Activated CD4-positive, alpha-beta T cell treated with anti-CD3 and anti-CD28 coated beads for 36 hours (primary cell): ENCODE measurements around the gene PTGES3L. TPM values are rescaled to one million over a fixed set of nuclear protein-coding genes. Genes with fewer than 3 reads are reported as not detected.
"Not testable (repeated sequence)": the region's sequence is repeated elsewhere in the genome, so short reads cannot be mapped to it uniquely, and the experiment has no call there.

Experiments
- ATAC-seq: fragments of 200-7000 bp; cut with Tn5 transposase; one replicate; pipeline ENCODE4 v1.10.0; 2021; ENCODE audit warnings: mild to moderate bottlenecking, moderate library complexity
- CTCF ChIA-PET: fragments of 350-600 bp; sonication (Branson Sonifier 250); formaldehyde crosslinking; loops from one replicate; lab custom pipeline; 2021; ENCODE audit warnings: antibody characterized with exemption; lab: Charles Lee
- POLR2A ChIA-PET: fragments of 350-600 bp; sonication (Branson Sonifier 250); formaldehyde crosslinking; loops from one replicate; lab custom pipeline; 2021; ENCODE audit warnings: antibody characterized with exemption, inconsistent platforms; lab: Charles Lee
- DNase-seq: peaks from one replicate; pipeline ENCODE4 v3.0.0-alpha.2; 2020
- H3K27ac Mint-ChIP-seq: one replicate; pipeline ENCODE4 v1.8.0; 2021; ENCODE audit warnings: mixed read lengths
- H3K27me3 Mint-ChIP-seq: one replicate; pipeline ENCODE4 v1.8.0; 2021; ENCODE audit warnings: mixed read lengths
- H3K36me3 Mint-ChIP-seq: one replicate; pipeline ENCODE4 v1.8.0; 2021; ENCODE audit warnings: low read depth, mixed read lengths
- H3K4me1 Mint-ChIP-seq: one replicate; pipeline ENCODE4 v1.8.0; 2021; ENCODE audit warnings: mixed read lengths
- H3K4me3 Mint-ChIP-seq: one replicate; pipeline ENCODE4 v1.8.0; 2021; ENCODE audit warnings: mild to moderate bottlenecking, moderate library complexity, mixed read lengths
- H3K9me3 Mint-ChIP-seq: one replicate; pipeline ENCODE4 v1.8.0; 2021; ENCODE audit warnings: low read depth, mixed read lengths
- intact Hi-C, 2 experiments: fragments of 100-400 bp; cut with DNase I in 1 of 2; cut with micrococcal nuclease in 1 of 2; formaldehyde crosslinking; loops; one replicate each; pipeline versions ENCODE4 v1.14.2 to v1.15.1; 2022 to 2024; cut with DNase I, micrococcal nuclease
- total RNA-seq, 2 experiments: library from RNA; stranded (reverse); gene quantifications; one replicate each; pipeline ENCODE4 v1.2.3, GENCODE V29; 2021

Gene PTGES3L
- total RNA-seq, 2 experiments from 2014 or later, result 0.21 to 0.90 TPM

- CTCF ChIA-PET, result interaction anchor here (1.5 kb wide), 1 partner anchor 10 kb away, joined by 3 read pairs; no protein-coding TSS in a partner anchor
Observed at GRCh38 chr17:42993913-42994312, 14.0 kb upstream of the PTGES3L start.

GRCh38 chr17:42992872-42993271 is 13.0 kb upstream of the PTGES3L start:
- intact Hi-C loops, result no loop called here
- H3K27me3 Mint-ChIP-seq, result no peaks in the 10 kb centered on the region
- peaks cover 7% of the 10 kb centered on the region for H3K4me1 Mint-ChIP-seq
- DNase-seq, result no peak
- ChIA-PET CTCF (interaction anchor here (1.2 to 1.5 kb wide), 2 partner anchors 9 to 10 kb away, joined by 3 read pairs; no protein-coding TSS in a partner anchor), POLR2A (no interaction called here)
- no peak overlapping the region for H3K27ac Mint-ChIP-seq
- H3K36me3 Mint-ChIP-seq, result peaks cover 44% of the 10 kb centered on the region
- ATAC-seq, result no peak
- no peak overlapping the region for H3K4me3 Mint-ChIP-seq
- H3K9me3 Mint-ChIP-seq, result no peaks in the 10 kb centered on the region

More at GRCh38 chr17:42993913-42994312, 14.0 kb upstream of the PTGES3L start:
- H3K4me1 Mint-ChIP-seq, ATAC-seq, H3K27ac Mint-ChIP-seq, H3K9me3 Mint-ChIP-seq, intact Hi-C loops, H3K27me3 Mint-ChIP-seq, DNase-seq, POLR2A ChIA-PET, H3K4me3 Mint-ChIP-seq: not testable (repeated sequence)
- H3K36me3 Mint-ChIP-seq, result peaks cover 42% of the 10 kb centered on the region

GRCh38 chr17:42991471-42991870 is 11.6 kb upstream of the PTGES3L start:
- intact Hi-C loops, result no loop called here
- H3K4me3 Mint-ChIP-seq, result no peak overlapping the region
- H3K36me3 Mint-ChIP-seq, result peaks cover 52% of the 10 kb centered on the region
- no peaks in the 10 kb centered on the region for H3K27me3 Mint-ChIP-seq
- DNase-seq (no peak), ATAC-seq (no peak)
- no peaks in the 10 kb centered on the region for H3K9me3 Mint-ChIP-seq
- ChIA-PET POLR2A (no interaction called here), CTCF (no interaction called here)
- H3K4me1 Mint-ChIP-seq, result no peaks in the 10 kb centered on the region
- no peak overlapping the region for H3K27ac Mint-ChIP-seq

- DNase-seq, result no peak
- ChIA-PET CTCF (interaction anchor here (0.6 kb wide), 1 partner anchor 195 kb away, joined by 3 read pairs; no protein-coding TSS in a partner anchor), POLR2A (no interaction called here)
- H3K4me3 Mint-ChIP-seq, result no peak overlapping the region
- H3K4me1 Mint-ChIP-seq, result peaks cover 3% of the 10 kb centered on the region
- no peaks in the 10 kb centered on the region for H3K27me3 Mint-ChIP-seq
- no peak for ATAC-seq
- H3K9me3 Mint-ChIP-seq, result no peaks in the 10 kb centered on the region
- peaks cover 60% of the 10 kb centered on the region for H3K36me3 Mint-ChIP-seq
- intact Hi-C loops, result no loop called here
- H3K27ac Mint-ChIP-seq, result no peak overlapping the region
Observed at GRCh38 chr17:42989726-42990652, 10.1 kb upstream of the PTGES3L start.

- intact Hi-C loops, result no loop called here
- no peak overlapping the region for H3K4me3 Mint-ChIP-seq
- ATAC-seq (no peak), DNase-seq (no peak)
- no peaks in the 10 kb centered on the region for H3K27me3 Mint-ChIP-seq
- peaks cover 6% of the 10 kb centered on the region for H3K4me1 Mint-ChIP-seq
- peaks cover 66% of the 10 kb centered on the region for H3K36me3 Mint-ChIP-seq
- ChIA-PET CTCF (no interaction called here), POLR2A (no interaction called here)
- H3K9me3 Mint-ChIP-seq, result no peaks in the 10 kb centered on the region
- no peak overlapping the region for H3K27ac Mint-ChIP-seq
Observed at GRCh38 chr17:42989141-42989540, 9.3 kb upstream of the PTGES3L start.

GRCh38 chr17:42985225-42985624 is 5.3 kb upstream of the PTGES3L start:
- Mint-ChIP-seq H3K36me3 (peaks cover 54% of the 10 kb centered on the region), H3K27ac (peak overlapping the region; percentile 42), H3K27me3 (no peaks in the 10 kb centered on the region)

GRCh38 chr17:42982266-42982665 is 2.4 kb upstream of the PTGES3L start:
- peaks cover 30% of the 10 kb centered on the region for H3K36me3 Mint-ChIP-seq
- H3K4me3 Mint-ChIP-seq, result peak overlapping the region; percentile 99
- POLR2A ChIA-PET, result interaction anchor here (0.7 kb wide), 1 partner anchor 16 kb away, joined by 3 read pairs; the partner anchor contains the start of gene RPL27
- H3K9me3 Mint-ChIP-seq, result no peaks in the 10 kb centered on the region
- peaks cover 32% of the 10 kb centered on the region for H3K4me1 Mint-ChIP-seq
- CTCF ChIA-PET, result interaction anchor here (1.0 to 2.0 kb wide), 2 partner anchors 11 to 16 kb away, joined by 3 to 5 read pairs; partner anchors contain the start of gene RPL27
- ATAC-seq (no peak), DNase-seq (no peak)
- H3K27me3 Mint-ChIP-seq, result no peaks in the 10 kb centered on the region
- intact Hi-C loops, result loop anchor here (5.0 kb wide), 3 partner anchors 150 to 1015 kb away; partner anchors contain the start of genes CNP (in 1 of the 2), PLEKHH3 (in 1 of the 2) and PSME3 (in 1 of the 2)
- H3K27ac Mint-ChIP-seq, result peak overlapping the region; percentile 47

More at GRCh38 chr17:42985225-42985624, 5.3 kb upstream of the PTGES3L start:
- CTCF ChIA-PET, result no interaction called here
- Mint-ChIP-seq H3K4me1 (peaks cover 22% of the 10 kb centered on the region), H3K4me3 (no peak overlapping the region), H3K9me3 (no peaks in the 10 kb centered on the region)
- POLR2A ChIA-PET, result no interaction called here
- intact Hi-C loops, result no loop called here
- ATAC-seq, result no peak
- no peak for DNase-seq

GRCh38 chr17:42980766-42981397 is 1.0 kb upstream of the PTGES3L start:
- Mint-ChIP-seq H3K4me1 (peaks cover 32% of the 10 kb centered on the region), H3K27ac (peak overlapping the region; percentile 96), H3K4me3 (peak overlapping the region; percentile 99), H3K36me3 (peaks cover 27% of the 10 kb centered on the region), H3K27me3 (no peaks in the 10 kb centered on the region), H3K9me3 (no peaks in the 10 kb centered on the region)
- peak; percentile 87 for ATAC-seq
- ChIA-PET POLR2A (interaction anchor here (0.5 kb wide), 1 partner anchor 22 kb away, joined by 3 read pairs; no protein-coding TSS in a partner anchor), CTCF (interaction anchor here (0.6 to 2.0 kb wide), 2 partner anchors 17 to 52 kb away, joined by 3 to 5 read pairs; partner anchors contain the start of gene RPL27)
- intact Hi-C loops, result loop anchor here (1.0 to 5.0 kb wide), 13 partner anchors 17 to 1014 kb away; partner anchors contain the start of genes AARSD1 (in 2 of the 2), PSME3 (in 2 of the 2), RPL27 (in 2 of the 2) and BECN1 (in 1 of the 2)
- DNase-seq, result peak; percentile 87

- ChIA-PET CTCF (interaction anchor here (0.7 to 2.0 kb wide), 3 partner anchors 16 to 344 kb away, joined by 3 to 5 read pairs (median 4); partner anchors contain the start of gene RPL27), POLR2A (no interaction called here)
- ATAC-seq (peak; percentile 78), DNase-seq (peak; percentile 95)
- Mint-ChIP-seq H3K4me1 (peaks cover 32% of the 10 kb centered on the region), H3K9me3 (no peaks in the 10 kb centered on the region), H3K36me3 (peaks cover 23% of the 10 kb centered on the region), H3K27me3 (no peaks in the 10 kb centered on the region), H3K27ac (peak within 1 kb of the TSS; percentile 98), H3K4me3 (peak within 1 kb of the TSS; percentile 99)
- intact Hi-C loops, result loop anchor here (1.0 to 5.0 kb wide), 12 partner anchors 16 to 1013 kb away; partner anchors contain the start of genes RPL27 (in 2 of the 2), AARSD1 (in 1 of the 2), BECN1 (in 1 of the 2) and BRCA1 (in 1 of the 2)
Observed at GRCh38 chr17:42980274-42980765, 440 bp upstream of the PTGES3L start, which contains the start of gene RUNDC1. RUNDC1 (plus strand) TSS chr17:42980565; CDS start chr17:42980577, 12 bp downstream.

- H3K4me1 Mint-ChIP-seq, result peaks cover 13% of the 10 kb centered on the region
- CTCF ChIA-PET, H3K4me3 Mint-ChIP-seq, DNase-seq, POLR2A ChIA-PET, H3K27ac Mint-ChIP-seq, H3K27me3 Mint-ChIP-seq, H3K36me3 Mint-ChIP-seq, intact Hi-C loops, ATAC-seq, H3K9me3 Mint-ChIP-seq: not testable (repeated sequence)
Observed at GRCh38 chr17:42975701-42976100, 4.2 kb downstream of the PTGES3L start.
